Measurements from ENCODE around the gene ARMC10. TPM values are rescaled to one million over a fixed set of nuclear protein-coding genes. Genes with fewer than 3 reads are reported as not detected.

Gene ARMC10
- total RNA-seq, 4 donors from 2014 or later: 28.7 to 44.0 (median 33.9) TPM

DNA sequence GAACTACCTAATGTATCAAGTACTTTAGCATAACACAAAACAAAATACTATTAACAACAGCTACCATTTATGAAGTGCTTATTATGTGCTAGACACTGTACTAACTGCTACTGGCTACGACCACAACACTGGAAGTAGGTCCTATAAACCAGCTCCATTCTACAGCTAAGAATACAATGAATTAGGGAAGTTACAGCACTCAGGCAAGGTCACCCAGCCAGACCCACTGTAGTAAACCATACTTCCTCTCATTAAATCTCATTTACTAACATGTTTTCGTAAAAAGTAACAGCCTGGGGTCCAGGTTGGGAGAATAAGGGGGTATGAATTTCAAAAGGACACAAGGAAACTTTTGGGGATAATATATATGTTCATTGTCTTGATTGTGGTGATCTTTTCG lies 48.6 kb downstream of the ARMC10 start:
- ATAC-seq (ENCODE audit: low FRiP score) (no peak), DNase-seq (ENCODE audit: low spot score) (no peak)
- TF ChIP-seq, protein P1, sequence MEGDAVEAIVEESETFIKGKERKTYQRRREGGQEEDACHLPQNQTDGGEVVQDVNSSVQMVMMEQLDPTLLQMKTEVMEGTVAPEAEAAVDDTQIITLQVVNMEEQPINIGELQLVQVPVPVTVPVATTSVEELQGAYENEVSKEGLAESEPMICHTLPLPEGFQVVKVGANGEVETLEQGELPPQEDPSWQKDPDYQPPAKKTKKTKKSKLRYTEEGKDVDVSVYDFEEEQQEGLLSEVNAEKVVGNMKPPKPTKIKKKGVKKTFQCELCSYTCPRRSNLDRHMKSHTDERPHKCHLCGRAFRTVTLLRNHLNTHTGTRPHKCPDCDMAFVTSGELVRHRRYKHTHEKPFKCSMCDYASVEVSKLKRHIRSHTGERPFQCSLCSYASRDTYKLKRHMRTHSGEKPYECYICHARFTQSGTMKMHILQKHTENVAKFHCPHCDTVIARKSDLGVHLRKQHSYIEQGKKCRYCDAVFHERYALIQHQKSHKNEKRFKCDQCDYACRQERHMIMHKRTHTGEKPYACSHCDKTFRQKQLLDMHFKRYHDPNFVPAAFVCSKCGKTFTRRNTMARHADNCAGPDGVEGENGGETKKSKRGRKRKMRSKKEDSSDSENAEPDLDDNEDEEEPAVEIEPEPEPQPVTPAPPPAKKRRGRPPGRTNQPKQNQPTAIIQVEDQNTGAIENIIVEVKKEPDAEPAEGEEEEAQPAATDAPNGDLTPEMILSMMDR (IDR thresholded peaks at IDR 0.05): no peak

DNA sequence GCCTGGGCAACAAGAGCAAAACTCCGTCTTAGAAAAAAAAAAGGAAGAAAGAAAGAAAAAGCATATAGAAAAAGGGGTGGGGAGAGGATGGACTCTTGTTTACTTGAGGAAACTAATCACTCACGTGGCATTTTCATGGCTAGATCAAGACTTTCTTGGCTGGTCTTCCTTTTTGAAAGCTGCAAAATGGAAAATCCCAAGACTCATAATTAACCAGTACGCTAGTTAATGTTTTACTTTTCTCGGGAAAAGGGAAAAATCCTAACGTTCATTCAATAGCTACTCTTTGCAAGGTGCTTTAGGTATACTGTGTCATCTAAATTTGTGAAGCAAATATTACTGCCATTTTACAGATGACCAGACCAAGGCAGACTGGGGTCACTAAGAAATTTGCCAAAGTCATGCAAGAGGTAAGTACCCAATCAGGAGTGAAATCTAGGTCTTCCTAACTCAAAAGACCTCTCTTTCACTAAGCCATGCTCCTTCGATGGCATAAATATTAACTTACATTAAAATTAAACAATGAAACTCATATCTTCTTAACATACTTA lies 49.6 kb downstream of the ARMC10 start:
- TF ChIP-seq, protein P1 (IDR thresholded peaks at IDR 0.05): no peak
- DNase-seq (ENCODE audit: low spot score): no peak
- ATAC-seq (ENCODE audit: low FRiP score): no peak

DNA sequence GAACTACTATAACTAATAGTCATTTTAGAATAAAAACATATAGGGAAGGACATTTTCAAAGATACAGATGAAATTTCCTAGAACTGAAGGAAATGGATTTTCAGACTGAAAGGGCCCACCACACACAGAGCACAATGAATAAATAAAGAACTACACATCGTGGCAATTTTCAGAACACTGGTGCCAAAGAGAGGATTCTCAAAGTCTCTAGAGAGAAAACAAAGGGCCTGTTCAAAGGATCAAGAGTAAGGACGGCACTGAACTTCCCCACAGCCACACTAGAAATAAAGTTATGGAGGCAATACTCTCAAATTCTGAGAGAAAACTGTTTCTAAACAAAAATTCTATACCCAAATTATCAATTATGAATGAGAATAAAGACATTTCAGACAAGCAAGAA lies 52.1 kb downstream of the ARMC10 start:
- no peak for DNase-seq (ENCODE audit: low spot score)
- TF ChIP-seq, protein P1 (IDR thresholded peaks at IDR 0.05): no peak
- no peak for ATAC-seq (ENCODE audit: low FRiP score)

DNA sequence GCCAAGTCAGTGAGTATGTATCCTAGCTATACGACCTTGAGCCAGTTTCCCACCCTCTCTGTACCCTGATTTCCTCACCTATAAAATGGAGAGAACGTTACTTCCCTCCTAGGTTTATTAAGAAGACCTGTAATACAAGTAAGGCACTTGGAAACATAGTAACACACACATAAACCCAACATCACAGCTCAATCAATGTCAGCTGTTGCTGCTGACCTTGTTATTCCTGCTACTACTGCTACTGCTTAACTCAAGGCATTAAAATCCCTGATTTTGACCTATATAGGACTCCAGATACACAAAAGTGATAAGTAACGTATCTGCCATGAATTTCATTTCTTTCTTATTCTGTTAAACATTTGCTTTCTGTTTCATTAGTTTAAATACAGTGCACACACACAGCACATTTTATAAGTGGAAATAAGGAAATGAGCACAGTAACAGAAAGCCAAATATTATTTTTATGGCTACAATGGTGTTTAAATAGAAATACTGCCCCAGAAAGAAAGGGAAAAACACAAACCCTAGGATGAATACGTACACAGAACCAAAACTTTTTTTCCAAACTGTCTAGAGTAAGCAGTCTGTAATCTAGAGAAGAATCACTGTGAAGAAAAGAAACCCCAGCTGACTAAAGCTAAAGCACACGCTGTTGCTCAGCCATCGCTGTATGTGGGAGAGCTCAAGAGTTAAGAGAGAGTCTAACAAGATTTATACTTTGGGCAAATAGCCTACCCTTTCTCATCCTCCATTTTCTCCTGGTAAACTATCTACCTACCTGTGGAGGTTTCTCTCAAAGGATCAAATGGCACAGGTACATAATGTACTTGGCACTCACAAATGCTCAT lies 55.0 kb downstream of the ARMC10 start:
- TF ChIP-seq, protein P1 (IDR thresholded peaks at IDR 0.05): no peak
- DNase-seq (ENCODE audit: low spot score) (no peak), ATAC-seq (ENCODE audit: low FRiP score) (no peak)

DNA sequence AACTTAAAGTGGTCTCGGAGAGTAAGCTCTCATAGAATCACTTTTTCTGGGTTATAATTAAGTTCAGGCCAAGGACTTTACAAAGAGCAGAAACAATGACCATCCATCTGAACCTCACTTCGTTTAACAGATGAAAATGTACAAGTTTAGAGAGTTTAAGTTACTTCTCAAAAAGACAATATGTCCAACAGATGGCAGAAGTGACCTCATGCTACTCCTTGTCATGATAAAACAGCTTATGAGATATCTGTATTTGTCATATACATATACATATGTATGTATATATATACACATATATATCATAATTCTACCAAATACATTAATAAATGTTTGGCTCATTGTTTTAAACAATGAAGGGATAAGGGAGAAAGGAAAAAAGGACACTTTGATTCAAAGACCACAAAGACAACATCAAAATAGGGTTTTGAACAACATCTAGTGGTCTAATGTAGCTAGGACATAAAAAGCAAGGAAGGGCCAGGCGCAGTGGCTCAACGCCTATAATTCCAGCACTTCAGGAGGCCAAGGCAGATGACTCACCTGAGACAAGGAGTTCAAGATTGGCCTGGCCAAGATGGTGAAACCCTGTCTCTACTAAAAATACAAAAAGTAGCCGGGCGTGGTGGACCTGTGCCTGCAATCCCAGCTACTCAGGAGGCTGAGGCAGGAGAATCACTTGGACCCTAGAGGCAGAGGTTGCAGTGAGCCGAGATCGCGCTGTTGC lies 56.1 kb downstream of the ARMC10 start:
- TF ChIP-seq, protein P1 (IDR thresholded peaks at IDR 0.05): no peak
- DNase-seq (ENCODE audit: low spot score) (no peak), ATAC-seq (ENCODE audit: low FRiP score) (no peak)

DNA sequence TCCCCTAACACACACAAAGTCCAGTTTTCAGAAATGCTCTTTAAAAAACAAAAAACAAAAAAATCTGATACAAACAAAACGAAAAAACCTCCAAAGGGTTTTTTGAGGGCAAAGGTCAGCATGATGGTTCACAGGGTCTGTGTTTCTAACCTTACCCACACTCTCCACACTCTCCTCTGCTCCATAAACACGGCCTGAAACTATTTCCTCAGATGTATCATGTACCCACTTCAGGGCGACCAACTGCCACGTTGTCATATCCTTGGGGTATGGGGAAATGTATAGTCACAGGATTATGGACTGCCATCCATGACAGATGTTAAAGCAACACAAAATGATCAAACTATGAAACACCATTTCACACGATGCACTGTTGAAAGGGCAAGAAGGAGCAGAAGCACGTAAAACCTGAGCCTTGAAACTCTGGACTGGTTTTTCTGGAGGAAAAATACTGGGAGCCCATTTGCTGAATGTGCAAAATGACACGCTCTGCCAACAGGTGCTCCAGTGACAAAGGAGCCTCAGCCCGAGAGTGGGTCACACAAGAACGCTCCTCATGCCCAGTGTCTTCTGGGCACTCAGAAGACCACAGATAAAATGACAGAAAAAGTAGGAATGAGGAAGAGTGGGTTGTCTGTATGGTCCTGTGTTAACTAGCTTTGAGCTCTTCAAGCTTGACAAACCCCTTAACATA lies 58.2 kb downstream of the ARMC10 start:
- TF ChIP-seq, protein P1 (IDR thresholded peaks at IDR 0.05): no peak
- DNase-seq (ENCODE audit: low spot score) (no peak), ATAC-seq (ENCODE audit: low FRiP score) (no peak)
